Measurements from ENCODE around the gene MED17.
A peak's percentile ranks its signal among the peaks of the same experiment; 100 is the strongest.

MED17 gene

DNA sequence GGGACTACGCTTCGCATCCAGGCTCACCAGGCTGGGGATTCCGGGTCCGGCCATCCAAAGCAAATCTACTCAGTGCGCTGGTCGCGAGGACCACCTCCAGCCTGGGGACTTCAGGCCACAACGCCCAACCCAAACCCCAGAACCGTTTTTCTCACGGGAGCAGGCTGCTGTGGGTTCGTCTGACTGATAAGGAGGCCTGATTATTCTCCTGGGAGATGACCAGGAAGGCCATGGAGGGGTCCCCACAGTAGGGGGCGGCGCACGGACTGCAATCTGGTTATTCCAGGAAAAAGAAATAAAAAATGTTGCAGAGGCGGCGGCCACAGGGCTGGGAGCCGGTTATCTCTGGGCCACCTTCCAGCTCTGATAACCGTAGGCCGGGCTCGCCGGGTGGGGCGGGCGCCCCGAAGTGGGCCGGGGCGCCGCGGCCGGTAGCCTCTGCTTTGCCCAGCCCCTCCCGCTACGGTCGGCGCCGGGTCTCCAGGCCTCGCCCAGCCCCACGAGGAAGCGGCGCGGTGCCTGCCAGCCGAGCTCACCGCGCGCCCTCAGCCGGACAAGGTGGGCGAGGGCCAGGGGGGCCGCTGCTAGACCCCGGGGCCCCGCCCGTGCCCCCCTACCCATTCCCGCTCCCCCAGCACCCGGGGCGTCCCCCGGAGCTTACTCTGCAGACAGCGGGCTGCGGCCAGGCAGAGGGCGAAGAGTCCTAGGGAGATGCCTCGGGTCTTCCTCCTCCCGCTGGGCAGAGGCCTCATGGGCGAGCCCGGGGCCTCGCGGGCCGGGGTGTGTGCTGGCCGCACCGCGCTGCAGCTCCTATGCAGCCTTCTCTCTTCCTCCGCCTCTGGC, 65.9 kb downstream of the MED17 start:
- DNase-seq, result peak; percentile 70

DNA sequence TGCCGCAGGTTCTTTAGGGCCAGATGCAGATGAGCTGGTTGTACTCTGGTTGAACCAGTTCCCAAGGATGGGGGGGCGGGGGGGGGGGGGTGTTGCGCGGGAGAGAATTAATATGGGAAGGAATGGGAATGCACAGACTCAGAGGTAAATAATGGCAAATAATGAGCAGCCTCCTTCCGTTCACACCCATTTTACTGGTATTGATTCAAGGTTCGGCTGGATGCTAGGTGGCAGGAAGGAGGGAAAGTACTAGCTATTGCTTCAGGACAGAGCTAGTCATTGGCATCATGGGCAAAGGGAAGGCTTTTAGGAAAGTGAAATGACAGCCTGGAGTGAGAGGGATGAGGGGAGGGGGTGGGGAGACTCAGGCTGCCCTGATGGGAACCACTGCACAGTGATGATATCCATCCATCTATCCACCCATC, 66.5 kb downstream of the MED17 start, which contains the start of gene VSTM5:
Gene VSTM5, minus strand, starts transcription at position 25 of the 425 bp plus-strand sequence. CDS start 116 bp downstream, outside the sequence.
- DNase-seq, result peak; percentile 21

DNA sequence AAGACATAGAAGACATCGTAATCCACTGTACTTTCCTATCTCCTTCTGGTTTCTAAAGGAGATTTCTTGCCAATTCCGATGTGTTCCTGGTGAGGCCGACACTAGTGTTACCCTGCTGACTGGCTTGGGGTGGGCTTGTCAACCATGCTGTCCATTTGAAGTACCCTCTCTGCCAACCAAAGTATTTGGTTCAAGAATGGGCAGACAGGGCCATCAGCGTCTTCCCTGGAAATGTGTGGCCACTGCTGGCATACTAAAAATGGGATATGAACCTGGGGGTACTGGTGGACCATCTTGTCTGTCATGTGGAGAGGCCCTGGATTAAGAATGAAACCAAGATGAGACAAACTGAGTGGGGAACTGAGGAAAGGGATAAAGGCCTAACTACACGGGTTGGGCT, 68.2 kb downstream of the MED17 start:
- peak; percentile 22 for DNase-seq

DNA sequence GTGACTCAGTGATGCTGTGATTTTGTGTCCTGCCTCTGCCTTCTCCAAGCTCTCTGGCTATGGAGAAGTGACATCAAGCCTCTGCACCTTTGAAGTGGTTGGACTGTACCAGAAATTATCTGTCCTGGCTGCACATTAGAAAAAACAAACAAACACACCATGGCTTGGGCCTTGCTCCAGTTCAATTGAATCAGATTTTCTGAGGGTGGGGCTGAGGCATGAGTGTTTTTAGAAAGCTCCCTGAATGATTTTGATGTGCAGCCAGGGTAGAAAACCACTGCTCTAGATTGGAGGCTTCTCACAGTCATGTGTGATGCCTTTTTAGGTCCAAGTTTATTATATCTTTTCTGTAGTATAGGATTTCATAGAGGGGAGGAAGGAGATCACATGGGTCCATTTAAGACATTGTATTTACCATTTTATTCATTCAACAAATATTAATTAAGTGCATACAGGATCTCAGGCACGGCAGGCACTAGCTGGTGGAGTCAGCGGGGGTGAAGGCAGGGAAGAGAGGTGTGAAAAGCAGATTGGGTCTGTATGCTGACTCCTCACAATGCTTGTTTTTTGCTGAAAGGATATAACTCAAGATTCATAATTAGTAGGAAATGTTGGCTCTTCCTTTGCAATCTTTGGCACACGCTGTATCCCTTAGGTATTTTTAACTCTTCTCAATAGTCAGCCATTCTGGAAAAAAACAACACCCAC, 73.5 kb downstream of the MED17 start:
- DNase-seq, result peak; percentile 22

DNA sequence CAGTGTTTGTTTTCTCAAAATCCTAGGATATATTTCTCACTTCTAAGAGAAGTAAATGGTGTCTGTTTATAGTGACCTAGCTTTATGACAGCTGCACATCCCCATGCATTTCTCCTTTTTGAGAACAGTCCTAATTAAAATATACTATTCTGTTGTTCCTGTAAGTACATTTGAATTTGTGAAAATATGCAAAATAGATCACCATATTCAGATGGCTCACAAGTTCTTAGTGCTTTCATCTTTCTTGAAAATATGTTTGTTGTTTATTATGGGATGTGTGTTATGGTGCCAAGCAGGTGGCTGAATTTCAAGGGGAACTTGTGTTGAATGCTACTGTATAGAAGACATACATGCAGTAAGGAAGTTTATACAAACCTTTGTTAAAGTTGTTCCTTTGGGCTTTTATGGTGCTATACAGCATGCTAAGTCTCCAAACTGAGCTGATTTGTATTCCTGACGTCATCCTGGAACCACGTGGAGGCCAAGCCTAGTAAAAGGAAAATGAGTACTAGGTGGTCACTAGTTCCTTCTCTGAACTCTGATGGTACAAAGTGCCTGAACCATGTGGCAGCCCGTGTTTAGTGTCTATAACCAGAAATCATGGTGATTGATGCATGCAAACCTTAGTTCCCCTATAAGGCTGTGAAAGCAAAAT, 74.2 kb downstream of the MED17 start:
- peak; percentile 36 for DNase-seq

DNA sequence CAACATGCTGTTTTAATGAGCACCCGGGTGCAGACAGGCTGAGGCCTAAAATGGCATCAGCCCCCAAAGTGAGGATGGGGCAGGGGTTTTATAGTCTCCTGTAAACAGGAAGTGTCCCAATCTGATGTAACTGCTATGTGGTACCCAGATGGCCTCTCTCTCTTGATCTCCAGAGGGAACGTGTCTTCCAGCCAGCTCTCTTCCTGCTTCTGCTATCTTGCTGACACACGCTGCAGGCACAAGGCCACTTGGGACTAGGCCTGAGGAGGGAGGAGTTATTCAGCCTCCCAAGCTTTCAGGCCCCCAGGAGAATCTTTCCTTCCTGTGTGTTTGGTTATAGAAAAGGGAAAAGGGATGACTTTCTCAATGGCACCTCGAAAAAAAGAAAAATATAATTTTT, 77.7 kb downstream of the MED17 start:
- DNase-seq, result no peak

Measured in islet precursor cell (in vitro differentiated cells).